Sigmoid colon (tissue), 4 donors: ENCODE data around the gene HNRNPUL1.

Source experiments
- CTCF ChIP-seq, 4 experiments: fragments of 450-650 bp in 3 of 4; fragments of 200-600 bp in 1 of 4; IDR thresholded peaks; one replicate each; pipeline ENCODE4 v1.5.1; 2016 to 2019; ENCODE audit warnings: antibody characterized with exemption in 4 of 4, mild to moderate bottlenecking in 3 of 4, moderate library complexity in 2 of 4
- EP300 ChIP-seq, 4 donors: sonication (generic); formaldehyde crosslinking; IDR thresholded peaks; one replicate each; pipeline ENCODE4 v1.6.1; 2017; ENCODE audit warnings: antibody characterized with exemption in 4 of 4
- POLR2A ChIP-seq, 2 donors: fragments of 450-650 bp; IDR thresholded peaks; one replicate each; pipeline ENCODE4 v1.6.1; 2016; ENCODE audit warnings: antibody characterized with exemption in 2 of 2, mild to moderate bottlenecking in 2 of 2, moderate library complexity in 2 of 2

- TF ChIP-seq EP300 (IDR thresholded peaks at IDR 0.05) (no peak), CTCF (IDR thresholded peaks at IDR 0.05) (no peak), POLR2A (IDR thresholded peaks at IDR 0.05) (no peak)
Observed at GRCh38 chr19:41320568-41320967, 56.4 kb downstream of the HNRNPUL1 start.
